SJCRH30 (cell line): ENCODE data around the gene C1orf74. TPM values are rescaled to one million over a fixed set of nuclear protein-coding genes. Genes with fewer than 3 reads are reported as not detected.

Experiments used
- DNase-seq, 2 experiments: peaks; one replicate each; pipeline ENCODE4 v3.0.0-alpha.2; 2015 to 2020
- H3K27ac ChIP-seq: fragments of 250-450 bp; sonication (Bioruptor Pico); 2 replicates; pipeline ENCODE4 v1.5.1; 2020; ENCODE audit warnings: mild to moderate bottlenecking, moderate library complexity
- H3K27me3 ChIP-seq: fragments of 250-450 bp; sonication (Bioruptor Pico); 2 replicates; pipeline ENCODE4 v1.5.1; 2020; ENCODE audit warnings: mild to moderate bottlenecking, moderate library complexity
- H3K36me3 ChIP-seq: fragments of 250-450 bp; sonication (Bioruptor Pico); 2 replicates; pipeline ENCODE4 v1.5.1; 2020; ENCODE audit warnings: mild to moderate bottlenecking, moderate library complexity
- H3K4me1 ChIP-seq: fragments of 250-450 bp; sonication (Bioruptor Pico); 2 replicates; pipeline ENCODE4 v1.5.1; 2020; ENCODE audit warnings: mild to moderate bottlenecking, moderate library complexity
- H3K4me3 ChIP-seq: fragments of 250-450 bp; sonication (Bioruptor Pico); 2 replicates; pipeline ENCODE4 v1.5.1; 2020; ENCODE audit warnings: mild to moderate bottlenecking, moderate library complexity
- H3K9me3 ChIP-seq: fragments of 250-450 bp; sonication (Bioruptor Pico); replicated peaks from 2 replicates; pipeline ENCODE4 v1.5.1; 2020; ENCODE audit warnings: mild to moderate bottlenecking, moderate library complexity
- total RNA-seq: library from RNA; depleted of rRNA; stranded (reverse); fragments of >200 nt; shearing (Covaris generic); gene quantifications from 2 replicates; pipeline ENCODE4 v1.2.3, GENCODE V29; 2014

Gene C1orf74
- total RNA-seq, 1 experiment from 2014 or later, result 6.0 TPM

GRCh38 chr1:209751627-209752231 lies 32.6 kb downstream of the C1orf74 start:
- H3K4me1 ChIP-seq, result no peaks in the 10 kb centered on the region
- H3K4me3 ChIP-seq, result no peak overlapping the region
- no peak for DNase-seq
- no peak overlapping the region for H3K27ac ChIP-seq
- no peaks in the 10 kb centered on the region for H3K36me3 ChIP-seq
- no peaks in the 10 kb centered on the region for H3K9me3 ChIP-seq
- H3K27me3 ChIP-seq, result peaks cover 3% of the 10 kb centered on the region; the same call in 1 of the 2 replicates

GRCh38 chr1:209749670-209750323 lies 34.6 kb downstream of the C1orf74 start:
- Histone ChIP-seq H3K27me3 (peaks cover 3% of the 10 kb centered on the region; the same call in 1 of the 2 replicates), H3K4me1 (no peaks in the 10 kb centered on the region), H3K9me3 (no peaks in the 10 kb centered on the region), H3K4me3 (no peak overlapping the region), H3K27ac (no peak overlapping the region), H3K36me3 (no peaks in the 10 kb centered on the region)
- no peak for DNase-seq

DNA sequence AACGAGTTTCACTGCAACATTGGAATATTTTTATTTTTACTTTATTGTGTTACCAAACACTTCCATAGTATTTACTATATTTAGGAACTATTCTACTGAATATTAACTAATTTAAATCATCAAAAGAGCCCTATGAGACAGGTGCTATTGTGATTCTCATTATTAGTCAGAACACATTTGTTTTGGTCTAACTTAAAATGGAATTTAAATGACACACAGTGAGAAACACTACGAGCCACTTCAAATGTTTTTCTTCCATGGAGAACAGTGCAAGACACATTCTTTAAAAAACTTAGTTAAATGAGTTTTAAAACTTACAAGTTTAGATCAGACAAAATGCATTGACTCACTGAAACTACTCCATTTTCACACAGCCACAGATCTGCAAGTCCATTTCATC lies 35.2 kb downstream of the C1orf74 start:
- no peaks in the 10 kb centered on the region for H3K4me1 ChIP-seq
- no peak overlapping the region for H3K27ac ChIP-seq
- H3K27me3 ChIP-seq, result peaks cover 3% of the 10 kb centered on the region; the same call in 1 of the 2 replicates
- DNase-seq, result no peak
- H3K4me3 ChIP-seq, result no peak overlapping the region
- no peaks in the 10 kb centered on the region for H3K36me3 ChIP-seq
- no peaks in the 10 kb centered on the region for H3K9me3 ChIP-seq

DNA sequence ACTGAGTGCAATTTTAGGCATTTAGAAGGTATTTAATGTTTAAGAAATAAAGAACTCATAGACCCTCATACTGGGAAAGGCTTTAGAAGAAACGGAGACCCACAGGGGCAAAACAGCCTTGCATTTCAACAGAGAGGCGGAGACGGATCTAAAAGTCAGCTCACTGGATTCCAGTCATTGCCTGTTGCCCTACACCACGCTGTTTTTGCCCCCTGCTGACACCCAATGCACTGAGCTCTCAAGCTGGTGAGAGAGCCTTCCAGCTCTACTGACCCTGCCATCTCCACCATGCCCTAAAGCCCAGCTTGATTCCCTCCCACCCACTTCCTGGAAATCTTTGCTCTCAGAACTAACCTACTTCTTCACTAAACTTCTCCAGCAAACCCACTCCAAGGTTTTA lies 35.7 kb downstream of the C1orf74 start:
- DNase-seq, result no peak
- no peak overlapping the region for H3K27ac ChIP-seq
- H3K9me3 ChIP-seq, result no peaks in the 10 kb centered on the region
- H3K4me1 ChIP-seq, result no peaks in the 10 kb centered on the region
- no peaks in the 10 kb centered on the region; the same call in 1 of the 2 replicates for H3K27me3 ChIP-seq
- H3K4me3 ChIP-seq, result no peak overlapping the region
- no peaks in the 10 kb centered on the region for H3K36me3 ChIP-seq

DNA sequence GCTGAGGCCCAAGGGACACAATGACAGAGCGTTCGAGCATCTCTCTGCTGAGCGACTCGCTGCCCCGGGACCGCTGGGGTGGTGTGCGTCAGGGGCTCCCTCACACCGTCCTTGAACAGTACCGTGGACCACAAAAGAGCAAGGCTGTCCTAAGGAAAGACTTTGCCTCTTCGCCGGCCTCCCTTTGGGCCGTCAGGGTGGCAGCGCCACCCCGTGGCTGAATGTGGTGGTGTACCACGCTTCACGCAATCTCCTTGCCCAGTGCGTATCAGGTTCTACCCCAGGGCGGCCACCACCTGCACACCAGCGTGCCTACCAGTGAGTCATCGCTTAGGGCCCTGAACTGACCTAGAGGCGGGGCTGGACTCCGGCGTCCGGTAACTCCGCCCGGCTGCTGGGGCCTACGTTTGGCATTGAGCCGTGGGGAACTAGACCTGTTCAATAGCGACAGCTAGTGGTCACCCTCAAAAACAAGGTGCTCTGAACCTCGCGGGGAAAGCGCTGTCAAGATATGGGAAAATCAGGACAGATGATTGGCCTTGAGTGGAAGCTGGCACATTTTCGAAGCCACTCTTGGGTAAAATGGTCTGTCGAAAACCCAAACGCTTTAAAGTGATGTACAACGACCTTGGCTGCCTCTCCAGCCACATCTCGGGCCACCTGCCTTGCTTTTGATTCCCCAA lies 36.6 kb downstream of the C1orf74 start:
- no peaks in the 10 kb centered on the region for H3K4me1 ChIP-seq
- H3K27me3 ChIP-seq, result no peaks in the 10 kb centered on the region; the same call in 1 of the 2 replicates
- no peaks in the 10 kb centered on the region for H3K36me3 ChIP-seq
- no peak overlapping the region for H3K27ac ChIP-seq
- DNase-seq, result peak; percentile 91 to 95
- H3K9me3 ChIP-seq, result no peaks in the 10 kb centered on the region
- H3K4me3 ChIP-seq, result no peak overlapping the region

DNA sequence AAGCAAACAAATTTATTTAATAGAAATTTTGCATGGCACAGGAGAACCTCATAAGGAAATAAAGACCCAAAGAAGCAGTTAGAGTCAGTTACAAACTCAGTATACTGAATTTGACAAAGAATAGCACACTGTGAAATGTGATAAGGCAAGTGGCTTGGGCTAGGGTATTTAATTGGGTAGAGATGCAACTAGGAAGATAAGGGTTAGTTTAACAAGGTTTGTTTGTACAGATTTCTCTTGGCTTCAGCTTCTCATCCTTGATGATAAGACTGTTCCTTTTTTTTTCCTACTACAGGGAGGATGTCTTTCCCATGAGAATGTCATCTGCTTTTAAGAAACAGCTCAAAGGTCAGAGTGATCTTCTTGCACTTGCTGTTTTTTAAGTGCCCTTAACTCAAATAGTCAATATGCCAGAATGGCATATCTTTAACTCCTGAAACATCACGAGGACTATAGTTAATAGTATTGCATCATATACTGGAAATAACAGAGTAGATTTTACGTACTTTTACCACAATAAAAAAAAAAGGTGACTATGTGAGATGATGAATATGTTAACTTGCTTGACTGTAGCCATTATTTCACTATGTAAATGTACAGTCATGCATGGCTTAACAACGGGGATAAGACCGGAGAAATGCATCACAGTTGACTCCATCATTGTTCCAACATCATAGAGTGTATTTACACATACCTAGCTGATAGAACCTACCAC lies 37.8 kb downstream of the C1orf74 start:
- H3K4me1 ChIP-seq, result no peaks in the 10 kb centered on the region
- no peaks in the 10 kb centered on the region; the same call in 1 of the 2 replicates for H3K27me3 ChIP-seq
- no peaks in the 10 kb centered on the region for H3K9me3 ChIP-seq
- no peak for DNase-seq
- no peak overlapping the region for H3K27ac ChIP-seq
- H3K36me3 ChIP-seq, result no peaks in the 10 kb centered on the region
- no peak overlapping the region for H3K4me3 ChIP-seq

- Histone ChIP-seq H3K4me1 (no peaks in the 10 kb centered on the region), H3K27ac (no peak overlapping the region), H3K4me3 (no peak overlapping the region), H3K36me3 (no peaks in the 10 kb centered on the region), H3K9me3 (no peaks in the 10 kb centered on the region), H3K27me3 (no peaks in the 10 kb centered on the region)
- DNase-seq, result no peak
These were observed 41.2 kb downstream of the C1orf74 start for GRCh38 chr1:209743145-209743482.

DNA sequence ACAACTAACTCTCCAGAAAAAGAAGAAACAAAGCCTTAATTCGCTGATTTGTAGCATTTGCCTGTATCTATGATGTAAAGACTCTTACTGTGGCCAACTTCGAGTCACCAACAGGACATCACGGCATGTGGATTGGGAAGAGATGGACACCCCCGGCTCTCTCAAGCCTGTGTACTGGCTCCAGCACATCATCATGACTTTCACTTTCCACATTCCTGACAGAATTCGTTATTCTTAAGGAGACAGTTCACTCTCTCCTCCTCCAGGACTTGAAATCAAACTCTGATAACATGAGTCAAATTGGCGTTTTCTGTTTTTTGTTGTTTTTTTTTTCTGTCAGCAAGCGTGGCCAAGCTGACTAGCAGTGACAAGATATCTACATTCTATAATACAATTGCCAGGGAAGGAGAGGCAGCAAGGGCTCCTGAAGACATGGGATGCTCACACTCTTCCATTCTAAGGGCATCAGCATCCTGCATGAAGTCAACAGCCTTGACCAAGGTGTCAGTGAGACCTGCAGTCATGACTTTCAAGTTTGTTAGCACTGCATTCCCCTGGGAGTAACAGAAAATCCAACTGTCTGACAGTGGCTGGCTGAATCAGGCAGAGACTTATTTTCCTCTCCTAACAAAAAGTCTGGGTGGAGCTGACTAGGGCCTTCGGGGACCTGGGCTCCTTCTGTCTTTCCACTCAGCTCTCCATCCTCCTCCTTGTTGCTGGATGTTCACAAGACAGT lies 41.8 kb downstream of the C1orf74 start:
- H3K36me3 ChIP-seq, result no peaks in the 10 kb centered on the region
- no peak overlapping the region for H3K4me3 ChIP-seq
- no peak overlapping the region for H3K27ac ChIP-seq
- H3K9me3 ChIP-seq, result no peaks in the 10 kb centered on the region
- DNase-seq, result no peak
- no peaks in the 10 kb centered on the region for H3K27me3 ChIP-seq
- H3K4me1 ChIP-seq, result no peaks in the 10 kb centered on the region

GRCh38 chr1:209741889-209742288 lies 42.5 kb downstream of the C1orf74 start:
- no peak overlapping the region for H3K4me3 ChIP-seq
- DNase-seq, result no peak
- no peak overlapping the region for H3K27ac ChIP-seq
- no peaks in the 10 kb centered on the region for H3K4me1 ChIP-seq
- no peaks in the 10 kb centered on the region for H3K9me3 ChIP-seq
- H3K27me3 ChIP-seq, result no peaks in the 10 kb centered on the region
- H3K36me3 ChIP-seq, result no peaks in the 10 kb centered on the region

DNA sequence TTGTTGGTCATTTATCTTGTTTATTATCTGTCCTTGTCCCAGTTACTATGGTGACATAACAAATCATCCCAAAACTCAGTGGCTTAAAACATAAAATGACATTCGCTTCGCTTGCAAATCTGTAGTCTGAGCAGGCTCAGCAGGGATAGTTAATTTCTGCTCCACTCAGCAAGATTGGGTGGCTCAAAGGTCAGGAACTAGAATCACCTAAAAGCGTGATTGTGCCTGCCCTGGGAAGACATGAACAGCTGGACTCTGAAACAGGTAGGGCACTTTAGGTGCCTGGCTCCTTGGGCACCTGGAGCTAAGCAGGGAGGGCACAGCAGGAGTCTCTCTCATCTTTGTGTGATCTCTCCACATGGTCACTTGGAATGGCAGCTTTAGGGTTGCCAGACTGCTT lies 43.2 kb downstream of the C1orf74 start:
- Histone ChIP-seq H3K36me3 (no peaks in the 10 kb centered on the region), H3K27ac (no peak overlapping the region)
- DNase-seq, result no peak

GRCh38 chr1:209738270-209738669 lies 46.1 kb downstream of the C1orf74 start:
- no peak overlapping the region for H3K4me3 ChIP-seq
- no peaks in the 10 kb centered on the region; the same call in 1 of the 2 replicates for H3K27me3 ChIP-seq
- DNase-seq, result no peak

More for the DNA sequence above, 43.2 kb downstream of the C1orf74 start:
- Histone ChIP-seq H3K27me3 (no peaks in the 10 kb centered on the region), H3K4me3 (no peak overlapping the region), H3K4me1 (no peaks in the 10 kb centered on the region), H3K9me3 (no peaks in the 10 kb centered on the region)

DNA sequence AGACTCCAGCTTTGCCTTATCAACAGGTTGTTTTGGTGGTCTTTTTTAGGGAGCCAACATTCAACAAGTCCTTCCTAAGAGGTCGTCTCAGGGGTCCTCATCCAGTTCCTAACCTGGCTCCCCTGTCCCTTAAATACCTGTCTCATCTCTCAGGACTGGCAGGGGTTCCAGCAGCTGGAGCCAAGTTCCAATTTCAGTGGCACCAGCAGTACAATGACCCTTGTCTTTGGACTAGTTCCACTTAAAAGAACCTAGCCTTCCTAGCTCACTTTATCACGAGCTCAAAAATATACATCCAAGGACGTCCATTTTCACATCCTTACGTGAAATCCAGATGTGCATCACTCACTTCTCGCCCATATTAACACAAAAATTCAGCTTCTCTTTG lies 47.2 kb downstream of the C1orf74 start:
- H3K36me3 ChIP-seq, result no peaks in the 10 kb centered on the region
- H3K27me3 ChIP-seq, result no peaks in the 10 kb centered on the region; the same call in 1 of the 2 replicates
- no peak overlapping the region for H3K27ac ChIP-seq
- H3K9me3 ChIP-seq, result no peaks in the 10 kb centered on the region
- no peak overlapping the region for H3K4me3 ChIP-seq
- H3K4me1 ChIP-seq, result no peaks in the 10 kb centered on the region
- no peak for DNase-seq

More at GRCh38 chr1:209738270-209738669, 46.1 kb downstream of the C1orf74 start:
- H3K27ac ChIP-seq, result no peak overlapping the region
- no peaks in the 10 kb centered on the region for H3K9me3 ChIP-seq
- no peaks in the 10 kb centered on the region for H3K36me3 ChIP-seq
- H3K4me1 ChIP-seq, result no peaks in the 10 kb centered on the region

DNA sequence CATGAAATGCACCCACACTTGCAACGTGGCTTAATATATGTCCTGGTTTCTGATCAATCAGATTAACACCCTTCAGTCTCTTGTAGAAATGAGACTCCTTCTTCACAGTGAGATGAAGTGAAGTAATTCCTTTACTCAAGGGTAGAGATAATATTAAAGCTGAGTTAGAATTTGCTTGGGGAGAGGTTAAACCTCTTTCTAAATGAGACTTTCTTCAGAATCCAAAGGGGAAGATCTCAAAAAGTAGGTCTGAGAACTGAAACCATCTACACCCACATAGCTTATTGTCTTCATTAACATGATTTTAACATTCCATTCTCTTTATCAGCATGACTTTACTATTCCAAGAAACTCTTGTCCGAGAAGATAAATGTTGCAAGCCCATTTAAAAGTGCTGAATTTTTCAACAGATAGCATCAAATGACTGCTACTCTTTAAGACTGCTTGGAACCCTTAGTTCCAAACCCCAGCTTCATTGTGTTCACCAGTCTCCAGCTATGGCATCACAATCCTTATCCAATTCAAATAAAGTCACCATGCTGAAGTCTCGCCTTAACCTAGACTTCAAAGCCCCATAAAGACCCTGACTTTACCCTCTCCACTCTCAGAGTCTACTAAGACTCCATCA lies 47.8 kb downstream of the C1orf74 start:
- Histone ChIP-seq H3K27me3 (no peaks in the 10 kb centered on the region; the same call in 1 of the 2 replicates), H3K27ac (no peak overlapping the region), H3K9me3 (no peaks in the 10 kb centered on the region), H3K4me3 (no peak overlapping the region), H3K36me3 (no peaks in the 10 kb centered on the region), H3K4me1 (no peaks in the 10 kb centered on the region)
- DNase-seq, result no peak
